SW 1271 (cell line): Measurements from ENCODE around the gene LOXHD1.

Source experiments
- DNase-seq, 2 experiments: peaks; one replicate each; lab custom pipeline; 2025; lab: John Stamatoyannopoulos, UW

Gene LOXHD1

DNA sequence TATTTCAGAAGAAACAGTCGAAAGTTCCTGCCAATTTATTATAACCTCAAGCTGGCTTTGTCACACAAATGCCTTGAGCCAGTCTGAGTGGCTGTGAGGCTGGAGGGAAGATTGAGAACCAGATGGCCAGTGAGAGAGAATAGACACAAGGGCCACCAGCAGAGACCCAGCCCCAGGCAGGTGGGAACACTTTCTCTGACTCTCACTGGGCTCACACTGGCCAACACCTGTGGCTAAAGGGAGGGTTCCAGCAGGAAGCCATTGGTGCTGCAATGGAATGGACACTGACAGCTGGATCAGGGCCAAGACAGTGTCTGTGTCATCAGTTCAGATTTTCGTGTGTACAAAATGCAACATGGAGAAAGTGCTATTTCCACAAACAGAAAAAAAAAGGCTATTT is 29.9 kb downstream of the LOXHD1 start:
- no peak for DNase-seq

DNA sequence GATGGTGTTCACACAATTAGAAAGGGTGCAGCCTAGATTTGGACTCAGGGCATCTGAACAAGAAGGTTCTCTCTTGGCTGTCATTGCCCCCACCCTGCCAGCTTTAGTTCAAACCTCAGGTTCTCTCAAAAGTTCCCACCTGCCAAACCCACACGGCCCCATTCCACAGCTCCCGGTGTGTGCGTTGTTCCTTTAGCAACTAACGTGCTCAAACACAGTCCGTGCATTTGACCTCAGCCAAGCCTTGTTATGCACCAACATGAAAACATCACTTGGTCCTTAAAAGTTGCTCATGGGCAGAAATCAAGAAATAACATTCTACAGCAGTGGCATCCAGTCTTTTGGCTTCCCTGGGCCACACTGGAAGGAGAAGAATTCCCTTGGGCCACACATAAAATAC is 32.0 kb downstream of the LOXHD1 start:
- DNase-seq = no peak

DNA sequence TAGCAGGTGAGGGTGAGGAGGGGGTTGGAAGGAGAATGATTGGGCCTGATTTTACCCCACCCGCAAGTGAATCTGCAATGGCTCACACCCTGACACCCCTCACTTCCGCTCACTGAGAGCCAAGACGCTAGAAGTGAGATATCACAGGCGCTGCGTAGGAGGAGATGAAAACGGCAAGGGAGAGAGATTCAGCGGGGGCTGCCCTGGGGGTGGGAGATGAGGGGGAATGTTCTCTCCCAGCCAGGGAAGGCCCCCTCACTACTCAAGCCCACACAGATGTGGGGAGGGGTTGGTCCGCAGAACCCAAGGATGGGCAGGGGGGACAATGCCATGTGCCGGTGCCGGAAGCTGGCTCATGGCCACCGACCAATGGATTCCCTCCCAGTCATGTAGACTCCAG is 32.9 kb downstream of the LOXHD1 start:
- DNase-seq = no peak

- no peak for DNase-seq
These were observed 33.5 kb downstream of the LOXHD1 start for GRCh38 chr18:46623541-46623940.

GRCh38 chr18:46622999-46623398 is 34.0 kb downstream of the LOXHD1 start:
- peak in 1 of 2 experiments; percentile 5 for DNase-seq

GRCh38 chr18:46622451-46622850 is 34.6 kb downstream of the LOXHD1 start:
- DNase-seq = no peak

- no peak for DNase-seq
These were observed 35.1 kb downstream of the LOXHD1 start for GRCh38 chr18:46621871-46622270.

DNA sequence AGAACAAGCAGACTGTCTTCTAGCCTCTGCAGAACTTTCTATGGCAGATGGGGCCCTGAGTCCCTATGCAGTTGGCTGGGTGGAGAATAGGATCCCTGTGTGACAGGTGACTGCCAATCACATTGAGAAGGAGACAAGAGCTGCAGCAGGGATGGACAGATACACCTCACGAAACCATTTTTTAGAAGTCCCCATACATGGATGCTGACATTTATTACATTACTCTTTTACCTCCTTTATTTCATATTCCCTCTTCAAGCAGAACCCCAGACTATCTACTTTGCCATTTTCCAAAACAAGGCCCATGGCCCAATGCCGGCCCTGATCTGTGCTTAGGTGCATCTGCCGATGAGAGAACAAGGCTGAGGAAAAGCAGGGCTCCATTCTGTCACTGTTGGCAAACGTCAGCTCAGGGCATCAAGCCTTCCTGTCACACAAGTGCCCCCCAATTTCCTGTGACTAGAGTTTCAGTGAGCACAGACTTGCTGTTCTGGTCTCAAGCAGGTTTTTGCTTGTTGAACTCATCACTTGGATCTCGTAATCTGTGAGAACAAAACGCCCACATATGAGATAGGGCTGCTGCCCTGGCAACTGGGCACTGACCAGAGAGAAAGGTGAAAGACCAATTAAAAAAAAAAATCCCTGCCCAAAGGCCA is 35.8 kb downstream of the LOXHD1 start:
- no peak for DNase-seq

GRCh38 chr18:46619559-46619958 is 37.5 kb downstream of the LOXHD1 start:
- DNase-seq = no peak

- no peak for DNase-seq
These were observed 41.3 kb downstream of the LOXHD1 start for GRCh38 chr18:46615720-46616119.

DNA sequence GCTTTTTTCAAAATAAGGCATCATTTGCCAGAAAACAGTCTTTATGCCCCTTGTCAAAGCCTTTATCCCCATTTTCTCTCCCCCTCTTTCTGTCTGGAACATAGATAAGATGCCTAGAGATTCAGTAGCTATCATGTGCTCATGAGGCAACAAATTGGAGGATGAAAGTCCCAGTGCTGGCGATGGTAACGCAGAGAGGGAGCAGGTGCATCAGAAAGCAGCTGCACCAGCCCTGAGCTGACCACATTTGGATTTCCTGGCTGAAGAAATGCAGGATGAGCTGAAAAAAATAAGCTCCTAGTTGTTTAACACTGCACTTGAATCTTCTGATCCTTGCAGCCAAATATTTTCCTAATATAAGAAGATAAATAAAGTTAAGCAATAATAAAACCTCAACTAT is 48.0 kb downstream of the LOXHD1 start:
- DNase-seq = no peak

GRCh38 chr18:46607926-46608325 is 49.1 kb downstream of the LOXHD1 start:
- DNase-seq = no peak

- DNase-seq = no peak
These were observed 55.7 kb downstream of the LOXHD1 start for GRCh38 chr18:46601141-46601805.

DNA sequence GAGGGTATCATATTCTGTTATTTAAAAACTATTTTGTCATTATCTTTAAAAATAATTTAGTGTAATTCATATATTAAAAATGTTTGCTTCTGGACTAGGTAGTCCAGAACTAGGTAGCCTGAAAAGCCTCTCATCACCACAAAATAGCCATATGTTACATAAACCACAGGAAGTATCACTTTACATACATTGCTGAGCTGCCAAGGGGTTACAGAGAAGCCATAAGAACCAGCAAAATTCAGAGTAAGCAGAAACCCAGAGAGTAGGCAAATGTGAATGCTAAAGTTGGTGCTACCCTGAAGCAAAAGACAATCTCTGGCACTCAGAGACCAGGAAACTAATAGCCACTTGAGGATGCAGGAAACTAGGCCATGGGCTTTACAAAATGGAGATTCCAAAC is 60.9 kb downstream of the LOXHD1 start:
- no peak for DNase-seq

DNA sequence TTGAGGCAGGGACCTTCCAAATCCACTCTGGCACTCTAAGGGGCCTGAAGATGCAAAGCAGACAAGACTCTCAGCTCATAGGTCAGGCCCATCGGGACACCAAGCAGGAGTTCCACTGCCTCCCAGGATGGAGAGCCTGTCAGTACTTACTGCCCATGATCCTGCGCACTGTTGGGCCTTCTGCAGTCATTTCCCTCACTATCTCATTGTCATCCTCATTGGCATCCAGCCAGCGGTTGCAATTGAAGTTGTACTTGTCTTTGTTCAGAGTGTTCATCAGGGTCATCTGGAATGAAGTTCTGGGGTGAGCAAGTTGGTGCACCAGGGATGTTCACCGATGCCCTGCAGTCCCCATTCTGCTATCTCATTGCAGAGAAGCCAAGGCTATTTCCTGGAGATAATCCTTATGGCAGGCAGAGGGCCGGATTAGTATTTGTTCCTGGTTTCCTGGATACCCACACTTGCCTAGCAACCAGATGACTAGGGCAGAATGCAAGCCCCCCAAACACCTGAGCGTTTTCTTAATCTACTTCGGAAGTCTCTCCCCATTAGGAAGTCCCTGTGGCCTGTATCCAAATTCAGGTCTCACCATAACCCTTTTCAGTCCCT is 65.1 kb downstream of the LOXHD1 start:
- no peak for DNase-seq

GRCh38 chr18:46590103-46590502 is 66.9 kb downstream of the LOXHD1 start:
- DNase-seq = no peak

DNA sequence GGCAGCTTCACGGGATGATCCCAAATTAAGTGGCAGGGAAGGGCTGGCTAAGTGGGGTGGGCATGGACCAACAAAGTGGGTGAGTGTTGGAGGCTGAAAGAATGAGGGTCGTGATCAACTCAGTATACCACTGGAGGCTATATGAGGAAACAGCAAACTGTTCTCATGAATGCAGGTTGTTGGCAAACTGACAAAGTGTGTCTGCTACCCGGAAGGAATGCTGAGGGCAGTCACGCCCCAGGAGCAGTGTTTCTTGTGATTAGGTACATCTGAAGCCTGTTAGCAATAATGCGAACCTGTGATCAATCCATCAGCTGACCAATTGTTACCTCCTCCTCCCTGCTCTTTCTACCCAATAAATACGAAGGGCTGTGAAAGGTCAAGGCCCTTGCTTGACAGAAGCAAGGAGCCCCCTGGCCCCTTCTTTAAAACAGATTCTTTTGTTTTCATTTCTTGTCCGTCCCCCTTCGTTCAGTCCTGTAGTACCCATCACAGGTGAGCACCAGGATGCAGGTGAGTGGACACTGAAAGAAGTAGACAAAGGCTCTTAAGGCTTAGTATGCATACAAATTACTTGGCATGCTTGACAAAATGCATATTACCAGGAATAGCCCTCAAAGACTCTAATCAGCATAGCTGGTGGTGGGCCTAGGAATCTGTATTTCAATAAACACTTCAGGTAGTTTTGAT is 67.9 kb downstream of the LOXHD1 start:
- DNase-seq = no peak

GRCh38 chr18:46587600-46587999 is 69.4 kb downstream of the LOXHD1 start:
- no peak for DNase-seq

GRCh38 chr18:46583711-46584110 is 73.3 kb downstream of the LOXHD1 start:
- DNase-seq = no peak

- no peak for DNase-seq
These were observed 75.4 kb downstream of the LOXHD1 start for GRCh38 chr18:46581648-46582047.

DNA sequence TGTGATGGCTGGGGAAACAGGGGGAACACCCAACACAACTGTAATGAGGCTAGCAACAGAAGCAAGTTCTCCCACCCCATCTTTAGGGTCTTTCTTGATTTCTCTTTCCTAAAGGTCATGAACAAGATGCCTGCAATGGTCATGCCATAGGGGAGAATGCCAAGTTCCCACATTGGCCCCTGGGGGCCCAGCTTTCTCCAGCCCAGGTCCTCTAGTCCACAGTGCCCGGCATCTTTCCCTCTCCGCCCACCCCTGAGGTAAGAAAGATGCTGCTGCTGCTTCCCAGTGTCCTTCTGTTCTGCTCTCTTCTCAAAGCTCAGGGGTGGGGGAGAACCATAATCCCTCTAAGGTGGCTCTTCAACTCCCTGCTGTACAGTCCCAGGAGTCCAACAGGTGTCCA is 78.0 kb downstream of the LOXHD1 start:
- no peak for DNase-seq

- no peak for DNase-seq
These were observed 79.5 kb downstream of the LOXHD1 start for GRCh38 chr18:46577546-46577945.

- no peak for DNase-seq
These were observed 81.2 kb downstream of the LOXHD1 start for GRCh38 chr18:46575851-46576250.
